Measurements from ENCODE around the gene PCDH9. TPM values are rescaled to one million over a fixed set of nuclear protein-coding genes. Genes with fewer than 3 reads are reported as not detected.
A peak's percentile ranks its signal among the peaks of the same experiment; 100 is the strongest.

PCDH9 gene
- polyA plus RNA-seq, 1 of the 3 experiments (the other 2 are of a cell fraction): 1.3 TPM

DNA sequence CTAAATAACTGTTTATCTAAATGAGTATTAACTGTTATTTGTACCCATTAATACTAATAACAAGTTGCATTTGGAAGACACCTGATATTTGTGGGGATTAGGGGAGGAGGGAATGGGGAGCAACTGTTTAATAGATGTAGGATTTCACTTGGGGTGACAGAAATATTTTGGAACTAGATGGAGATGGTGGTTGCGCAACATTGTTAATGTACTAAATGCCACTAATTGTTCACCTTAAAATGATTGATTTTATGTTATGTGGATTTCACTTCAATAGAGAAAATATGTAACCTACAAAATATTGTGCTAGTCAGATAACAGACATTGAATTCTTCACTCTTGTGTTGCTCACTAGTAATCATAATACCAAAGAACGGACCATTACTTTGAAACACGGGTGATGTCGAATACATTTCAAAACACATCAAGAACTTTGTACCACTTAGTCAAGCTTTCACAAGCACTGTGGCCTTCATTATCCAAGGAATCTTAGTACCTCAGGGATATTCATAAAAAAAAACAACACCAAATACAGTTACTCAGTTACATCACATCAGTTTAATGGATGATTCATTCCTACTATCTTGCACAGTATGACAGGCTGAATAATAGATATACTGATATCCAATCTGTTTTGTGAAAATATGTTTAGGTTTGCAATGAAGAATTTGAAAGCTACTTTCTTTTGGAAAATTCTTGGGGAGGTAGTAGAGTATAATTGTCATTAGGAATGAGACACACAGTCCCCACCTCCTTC, 721.8 kb downstream of the PCDH9 start:
- TF ChIP-seq RXRA (IDR thresholded peaks at IDR 0.05; ENCODE audit: borderline replicate concordance, low read depth): no peak
- TF ChIP-seq PBX3 (IDR thresholded peaks at IDR 0.05): peak; percentile 78
- TF ChIP-seq NRF1 (IDR thresholded peaks at IDR 0.05; ENCODE audit: low read depth, low read length): no peak
- TF ChIP-seq TCF12 (IDR thresholded peaks at IDR 0.05): peak; percentile 56
- TF ChIP-seq TEAD4 (IDR thresholded peaks at IDR 0.05; ENCODE audit: borderline replicate concordance, insufficient read depth): peak; percentile 44; the same call in 1 of the 2 replicates
- TF ChIP-seq EP300 (IDR thresholded peaks at IDR 0.05; ENCODE audit: borderline replicate concordance in 1 of 2, low read depth in 1 of 2, low read length in 1 of 2): peak in 1 of 2 experiments; percentile 47; a peak in 1 of 4 replicates
- TF ChIP-seq FOSL2 (IDR thresholded peaks at IDR 0.05; ENCODE audit: borderline replicate concordance, low read depth): peak; percentile 65
- peak; percentile 65 for TF ChIP-seq JUND (IDR thresholded peaks at IDR 0.05)
- TF ChIP-seq SIN3A (IDR thresholded peaks at IDR 0.05; ENCODE audit: borderline replicate concordance, low read depth, low read length): no peak
- TF ChIP-seq TAF1 (IDR thresholded peaks at IDR 0.05; ENCODE audit: borderline replicate concordance, low read depth, low read length): no peak
- TF ChIP-seq, protein P1, sequence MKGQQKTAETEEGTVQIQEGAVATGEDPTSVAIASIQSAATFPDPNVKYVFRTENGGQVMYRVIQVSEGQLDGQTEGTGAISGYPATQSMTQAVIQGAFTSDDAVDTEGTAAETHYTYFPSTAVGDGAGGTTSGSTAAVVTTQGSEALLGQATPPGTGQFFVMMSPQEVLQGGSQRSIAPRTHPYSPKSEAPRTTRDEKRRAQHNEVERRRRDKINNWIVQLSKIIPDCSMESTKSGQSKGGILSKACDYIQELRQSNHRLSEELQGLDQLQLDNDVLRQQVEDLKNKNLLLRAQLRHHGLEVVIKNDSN (IDR thresholded peaks at IDR 0.05; ENCODE audit: borderline replicate concordance, low read depth): no peak
- H3K36me3 ChIP-seq (replicated peaks in 1 of 2; ENCODE audit: control insufficient read depth in 1 of 2, insufficient read depth in 2 of 2, low read length in 1 of 2): no peaks in the 10 kb centered on the region
- H3F3A ChIP-seq (replicated peaks; ENCODE audit: insufficient read depth): peaks cover 7% of the 10 kb centered on the region
- ChIA-PET POLR2A (no interaction called here), CTCF (no interaction called here)
- H3K79me2 ChIP-seq (ENCODE audit: insufficient read depth): no peaks in the 10 kb centered on the region
- H3K4me1 ChIP-seq (ENCODE audit: control insufficient read depth in 1 of 2, insufficient read depth in 2 of 2, low read depth in 1 of 2, low read length in 1 of 2): peaks cover 0 to under 1% of the 10 kb centered on the region in 2 experiments; a peak in 2 of 4 replicates
- peak overlapping the region in 1 of 2 experiments; percentile 44; a peak in 1 of 4 replicates for H3K27ac ChIP-seq (ENCODE audit: low read depth in 2 of 2, low read length in 1 of 2)
- H3K4me3 ChIP-seq (ENCODE audit: low read depth in 2 of 2, low read length in 1 of 2): no peak overlapping the region
- no peaks in the 10 kb centered on the region for H4K20me1 ChIP-seq (ENCODE audit: insufficient read depth)
- H3K9me3 ChIP-seq: no peaks in the 10 kb centered on the region
- DNase-seq: no peak
- H2AFZ ChIP-seq (ENCODE audit: low read depth): no peak overlapping the region; the same call in 1 of the 2 replicates
- 84% methylated on average over 4 of the region's 4 CpGs for WGBS (ENCODE audit: low lambda C conversion rate)
- H3K27me3 ChIP-seq (ENCODE audit: insufficient read depth): no peaks in the 10 kb centered on the region
- no peak overlapping the region for H3K9ac ChIP-seq
- H3K4me2 ChIP-seq: no peak overlapping the region
- no peaks in the 10 kb centered on the region for H3K9me2 ChIP-seq

GRCh38 chr13:66506979-66507378, 723.2 kb downstream of the PCDH9 start:
- Histone ChIP-seq H3K36me3 (replicated peaks in 1 of 2; ENCODE audit: control insufficient read depth in 1 of 2, insufficient read depth in 2 of 2, low read length in 1 of 2) (no peaks in the 10 kb centered on the region), H2AFZ (ENCODE audit: low read depth) (no peak overlapping the region)
- TF ChIP-seq JUND (IDR thresholded peaks at IDR 0.05) (no peak), RAD21 (IDR thresholded peaks at IDR 0.05; ENCODE audit: low read length) (no peak), USF2 (IDR thresholded peaks at IDR 0.05; ENCODE audit: borderline replicate concordance, low read depth, low read length) (no peak), MXI1 (IDR thresholded peaks at IDR 0.05; ENCODE audit: low read depth, low read length) (no peak), TAF1 (IDR thresholded peaks at IDR 0.05; ENCODE audit: borderline replicate concordance, low read depth, low read length) (no peak), RFX5 (IDR thresholded peaks at IDR 0.05; ENCODE audit: low read length) (no peak), GABPA (IDR thresholded peaks at IDR 0.05; ENCODE audit: low read depth) (no peak), ELF1 (IDR thresholded peaks at IDR 0.05) (no peak), CTCF (IDR thresholded peaks at IDR 0.05) (no peak), POLR2AphosphoS5 (IDR thresholded peaks at IDR 0.05; ENCODE audit: low read depth, low read length) (no peak), RXRA (IDR thresholded peaks at IDR 0.05; ENCODE audit: borderline replicate concordance, low read depth) (no peak)
- TF ChIP-seq, protein P1 (IDR thresholded peaks at IDR 0.05; ENCODE audit: borderline replicate concordance, low read depth): no peak

More at GRCh38 chr13:66506979-66507378, 723.2 kb downstream of the PCDH9 start:
- Histone ChIP-seq H3K4me3 (ENCODE audit: low read depth in 2 of 2, low read length in 1 of 2) (no peak overlapping the region), H3F3A (replicated peaks; ENCODE audit: insufficient read depth) (peaks cover 7% of the 10 kb centered on the region), H3K9ac (no peak overlapping the region), H3K9me3 (no peaks in the 10 kb centered on the region), H3K27ac (ENCODE audit: low read depth in 2 of 2, low read length in 1 of 2) (no peak overlapping the region), H3K9me2 (no peaks in the 10 kb centered on the region), H3K4me2 (no peak overlapping the region), H4K20me1 (ENCODE audit: insufficient read depth) (no peaks in the 10 kb centered on the region), H3K27me3 (ENCODE audit: insufficient read depth) (no peaks in the 10 kb centered on the region), H3K4me1 (ENCODE audit: control insufficient read depth in 1 of 2, insufficient read depth in 2 of 2, low read depth in 1 of 2, low read length in 1 of 2) (no peaks in the 10 kb centered on the region), H3K79me2 (ENCODE audit: insufficient read depth) (no peaks in the 10 kb centered on the region)
- no peak for DNase-seq
- ChIA-PET POLR2A (no interaction called here), CTCF (interaction anchor here (0.6 kb wide), 1 partner anchor 60 kb away, joined by 3 read pairs; no protein-coding TSS in a partner anchor)
- WGBS (ENCODE audit: low lambda C conversion rate): 74% methylated on average over 2 of the region's 2 CpGs

Measured in SK-N-SH (cell line).